Rectal smooth muscle tissue (tissue), 1 donor: Measurements from ENCODE around the gene EXOC4.

Source experiments
- H3K27ac ChIP-seq: one replicate; pipeline ENCODE4 v1.7.0; 2013; ENCODE audit warnings: low read depth, low read length, inconsistent platforms
- H3K27me3 ChIP-seq: one replicate; pipeline ENCODE4 v1.7.0; 2013; ENCODE audit warnings: low read length; ENCODE audit not compliant: control insufficient read depth, insufficient read depth
- H3K36me3 ChIP-seq: one replicate; pipeline ENCODE4 v1.7.0; 2013; ENCODE audit warnings: low read length; ENCODE audit not compliant: control insufficient read depth, insufficient read depth
- H3K4me1 ChIP-seq: one replicate; pipeline ENCODE4 v1.7.0; 2013; ENCODE audit warnings: low read length; ENCODE audit not compliant: control insufficient read depth, insufficient read depth
- H3K4me3 ChIP-seq: one replicate; pipeline ENCODE4 v1.7.0; 2013; ENCODE audit warnings: low read length
- H3K9ac ChIP-seq: one replicate; pipeline ENCODE4 v1.7.0; 2013; ENCODE audit warnings: low read length

The EXOC4 gene

DNA sequence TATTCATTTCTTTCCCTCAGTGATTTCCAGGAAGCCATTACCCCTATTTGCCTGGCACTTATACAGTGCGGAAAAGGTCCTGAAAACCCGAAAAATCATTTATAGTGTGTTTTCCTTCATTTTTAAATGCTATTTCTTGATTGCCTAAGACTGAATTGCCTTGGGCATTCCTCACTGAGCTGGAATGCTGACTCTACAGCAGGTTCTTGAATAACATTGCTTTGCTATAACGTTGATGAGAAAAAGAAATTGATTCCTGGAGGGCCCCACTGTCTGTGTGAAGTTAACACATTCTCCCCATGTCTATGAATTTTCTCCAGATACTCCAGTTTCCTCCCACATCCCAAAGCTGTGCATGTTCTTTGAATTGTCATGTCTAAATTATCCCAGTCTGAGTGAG, 308.5 kb downstream of the EXOC4 start:
- Histone ChIP-seq H3K27ac (no peak overlapping the region), H3K36me3 (no peaks in the 10 kb centered on the region), H3K27me3 (no peaks in the 10 kb centered on the region), H3K9ac (no peak overlapping the region), H3K4me3 (no peak overlapping the region), H3K4me1 (no peaks in the 10 kb centered on the region)

DNA sequence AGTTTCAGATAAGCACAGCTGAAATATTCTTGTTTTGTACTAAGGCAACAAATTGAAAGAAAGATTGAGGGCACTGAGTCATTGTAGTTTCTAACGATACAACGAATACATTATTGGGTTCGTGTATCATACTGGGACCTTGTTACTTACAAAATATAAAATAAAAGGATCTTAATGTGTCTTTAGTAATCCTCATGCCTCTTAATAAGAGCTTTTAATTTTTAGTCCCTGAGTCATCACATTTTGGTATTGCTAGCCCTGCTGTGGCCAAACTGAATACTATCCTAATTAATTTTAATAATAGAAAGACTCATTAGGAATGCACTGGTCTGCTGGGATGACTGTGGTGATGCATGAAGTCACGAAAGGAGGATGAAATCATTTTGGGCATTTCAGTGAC, 309.7 kb downstream of the EXOC4 start:
- no peak overlapping the region for H3K4me3 ChIP-seq
- H3K27me3 ChIP-seq, result no peaks in the 10 kb centered on the region
- no peaks in the 10 kb centered on the region for H3K36me3 ChIP-seq
- no peak overlapping the region for H3K9ac ChIP-seq
- H3K27ac ChIP-seq, result no peak overlapping the region
- no peaks in the 10 kb centered on the region for H3K4me1 ChIP-seq

DNA sequence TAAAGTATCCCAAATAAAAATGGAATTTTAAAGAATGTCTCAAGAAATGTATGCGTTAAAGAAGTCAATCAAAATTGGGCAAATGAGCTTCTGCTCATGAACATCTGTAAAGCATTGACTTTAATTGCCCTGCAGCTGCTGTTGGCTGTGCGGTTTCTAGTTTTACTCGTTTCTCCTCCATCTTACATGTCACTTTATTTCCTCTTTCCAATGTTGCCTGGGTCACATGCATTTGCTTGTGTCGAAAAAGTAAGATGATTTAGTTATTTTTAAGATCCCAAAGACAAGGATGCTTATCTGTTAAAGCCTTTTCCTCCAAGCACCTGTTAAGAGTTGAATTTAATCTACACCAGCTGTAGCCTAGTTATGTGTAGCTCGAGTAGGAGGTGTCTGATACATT, 310.4 kb downstream of the EXOC4 start:
- no peaks in the 10 kb centered on the region for H3K36me3 ChIP-seq
- H3K9ac ChIP-seq, result no peak overlapping the region
- no peak overlapping the region for H3K27ac ChIP-seq
- no peaks in the 10 kb centered on the region for H3K4me1 ChIP-seq
- no peak overlapping the region for H3K4me3 ChIP-seq
- H3K27me3 ChIP-seq, result no peaks in the 10 kb centered on the region

DNA sequence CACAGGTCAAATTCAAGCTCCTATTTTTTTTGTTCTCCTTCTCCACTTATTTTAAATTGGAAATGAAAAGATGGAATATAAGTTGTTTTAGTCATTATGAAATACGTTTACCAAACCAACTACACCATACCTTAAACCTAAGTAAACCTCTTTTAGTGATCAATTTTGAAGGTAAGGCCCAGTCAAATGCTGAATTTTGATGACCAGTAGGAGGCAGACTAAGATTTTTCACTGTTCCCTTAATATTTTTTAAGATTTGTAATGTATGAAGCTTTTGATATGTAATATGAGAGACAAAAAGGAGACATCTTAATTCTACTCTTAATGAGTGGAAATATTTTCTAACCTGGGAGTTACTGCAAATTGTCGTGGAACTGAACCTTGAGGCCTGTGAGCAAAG, 311.6 kb downstream of the EXOC4 start:
- Histone ChIP-seq H3K4me3 (no peak overlapping the region), H3K36me3 (no peaks in the 10 kb centered on the region), H3K9ac (no peak overlapping the region), H3K27ac (no peak overlapping the region), H3K4me1 (no peaks in the 10 kb centered on the region), H3K27me3 (no peaks in the 10 kb centered on the region)

DNA sequence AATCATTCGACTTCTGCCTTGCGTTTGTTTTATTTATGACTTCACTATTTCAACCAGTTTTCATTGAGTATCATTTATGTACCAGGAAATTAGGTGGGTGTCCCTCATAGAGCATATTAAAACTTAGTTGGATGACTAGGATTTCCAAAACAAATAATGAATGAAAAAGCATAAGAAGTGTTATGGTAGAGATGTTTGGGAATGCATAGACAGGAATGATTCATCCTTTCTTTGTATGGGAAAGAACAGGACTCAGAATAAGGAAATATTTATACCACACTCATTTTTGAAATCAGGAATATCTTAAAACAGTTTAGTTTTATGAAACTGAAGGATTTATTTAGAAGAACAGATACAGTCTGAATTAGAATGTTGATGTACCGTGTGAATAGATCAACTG, 315.7 kb downstream of the EXOC4 start:
- H3K4me3 ChIP-seq, result no peak overlapping the region
- no peak overlapping the region for H3K9ac ChIP-seq
- H3K27me3 ChIP-seq, result no peaks in the 10 kb centered on the region
- H3K27ac ChIP-seq, result no peak overlapping the region
- H3K36me3 ChIP-seq, result no peaks in the 10 kb centered on the region
- H3K4me1 ChIP-seq, result no peaks in the 10 kb centered on the region

DNA sequence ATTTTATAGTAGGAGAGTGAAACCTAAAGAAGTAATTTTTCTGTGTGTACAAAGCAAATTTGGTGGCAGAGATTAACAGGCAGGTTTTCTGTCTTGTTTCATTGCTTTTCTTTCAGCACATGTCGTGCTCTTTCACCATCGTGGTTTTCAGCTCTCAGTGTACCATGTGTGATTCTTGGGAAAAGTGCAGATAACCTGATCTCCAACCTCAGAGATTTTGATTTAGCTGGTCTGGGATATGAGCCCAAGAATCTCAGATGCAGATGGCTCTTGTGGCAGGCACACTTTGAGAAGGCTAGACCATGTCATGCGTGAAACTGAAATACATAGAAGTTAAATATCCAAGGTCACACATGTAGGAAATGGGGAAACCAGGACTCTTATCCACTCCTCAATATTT, 317.4 kb downstream of the EXOC4 start:
- Histone ChIP-seq H3K9ac (no peak overlapping the region), H3K27ac (no peak overlapping the region), H3K4me3 (no peak overlapping the region), H3K4me1 (no peaks in the 10 kb centered on the region), H3K36me3 (no peaks in the 10 kb centered on the region), H3K27me3 (no peaks in the 10 kb centered on the region)

DNA sequence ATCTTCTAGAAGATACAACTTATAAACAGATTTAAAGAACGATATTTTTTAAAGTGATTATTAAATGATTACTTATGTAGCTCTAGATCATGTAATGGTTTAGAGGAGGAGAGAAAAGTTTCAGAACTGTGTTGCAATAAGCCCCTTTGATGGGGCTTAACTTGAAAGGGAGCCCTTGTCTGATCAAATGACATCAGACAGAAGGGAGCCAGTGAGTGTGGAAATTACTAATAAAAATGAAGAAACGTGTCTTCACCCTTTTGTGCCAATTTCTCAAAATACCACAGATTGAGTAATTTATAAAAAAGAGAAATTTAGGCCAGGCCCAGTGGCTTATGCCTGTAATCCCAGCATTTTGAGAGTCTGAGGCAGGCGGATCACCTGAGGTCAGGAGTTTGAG, 318.2 kb downstream of the EXOC4 start:
- no peak overlapping the region for H3K27ac ChIP-seq
- H3K4me3 ChIP-seq, result no peak overlapping the region
- H3K9ac ChIP-seq, result no peak overlapping the region
- no peaks in the 10 kb centered on the region for H3K27me3 ChIP-seq
- H3K36me3 ChIP-seq, result no peaks in the 10 kb centered on the region
- no peaks in the 10 kb centered on the region for H3K4me1 ChIP-seq

DNA sequence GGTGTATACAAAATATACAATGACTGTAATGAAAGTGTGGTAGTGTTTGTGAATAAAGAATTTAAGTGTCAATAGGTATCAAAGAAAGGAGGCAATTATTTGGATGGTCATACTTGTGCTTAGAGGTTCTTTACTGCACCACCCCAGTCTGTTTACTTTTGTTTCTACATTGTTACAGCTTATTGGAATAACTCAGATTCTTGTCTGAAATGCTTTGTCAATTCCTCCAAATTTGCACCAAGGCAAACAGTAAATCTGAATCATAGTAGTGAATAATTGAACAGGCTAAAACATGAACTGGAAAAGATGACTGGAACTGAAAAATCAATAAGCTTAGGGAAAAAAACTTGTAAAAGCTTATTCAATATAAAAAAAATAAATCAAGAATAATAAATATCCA, 319.2 kb downstream of the EXOC4 start:
- H3K4me1 ChIP-seq, result no peaks in the 10 kb centered on the region
- H3K27me3 ChIP-seq, result no peaks in the 10 kb centered on the region
- no peak overlapping the region for H3K27ac ChIP-seq
- H3K9ac ChIP-seq, result no peak overlapping the region
- no peak overlapping the region for H3K4me3 ChIP-seq
- no peaks in the 10 kb centered on the region for H3K36me3 ChIP-seq

DNA sequence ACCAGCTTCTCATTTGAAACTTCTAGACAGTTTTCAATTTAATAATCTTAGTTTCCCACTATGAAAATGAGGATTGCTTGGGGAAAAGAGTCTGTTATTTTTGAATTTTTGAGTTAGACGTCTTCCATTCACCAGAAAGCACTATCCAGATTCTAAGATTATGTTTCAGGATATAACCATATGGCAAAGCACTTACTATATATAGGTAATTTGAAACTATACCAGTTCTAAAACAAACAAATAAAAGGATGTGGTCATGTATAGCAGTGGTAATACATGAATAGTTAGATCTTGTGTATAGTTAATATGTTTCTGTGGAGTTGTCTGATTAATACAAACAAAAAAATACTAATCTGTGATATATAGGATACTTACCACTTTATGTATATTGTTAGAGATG, 320.0 kb downstream of the EXOC4 start:
- Histone ChIP-seq H3K27ac (no peak overlapping the region), H3K4me3 (no peak overlapping the region), H3K36me3 (no peaks in the 10 kb centered on the region), H3K4me1 (no peaks in the 10 kb centered on the region), H3K9ac (no peak overlapping the region), H3K27me3 (no peaks in the 10 kb centered on the region)

DNA sequence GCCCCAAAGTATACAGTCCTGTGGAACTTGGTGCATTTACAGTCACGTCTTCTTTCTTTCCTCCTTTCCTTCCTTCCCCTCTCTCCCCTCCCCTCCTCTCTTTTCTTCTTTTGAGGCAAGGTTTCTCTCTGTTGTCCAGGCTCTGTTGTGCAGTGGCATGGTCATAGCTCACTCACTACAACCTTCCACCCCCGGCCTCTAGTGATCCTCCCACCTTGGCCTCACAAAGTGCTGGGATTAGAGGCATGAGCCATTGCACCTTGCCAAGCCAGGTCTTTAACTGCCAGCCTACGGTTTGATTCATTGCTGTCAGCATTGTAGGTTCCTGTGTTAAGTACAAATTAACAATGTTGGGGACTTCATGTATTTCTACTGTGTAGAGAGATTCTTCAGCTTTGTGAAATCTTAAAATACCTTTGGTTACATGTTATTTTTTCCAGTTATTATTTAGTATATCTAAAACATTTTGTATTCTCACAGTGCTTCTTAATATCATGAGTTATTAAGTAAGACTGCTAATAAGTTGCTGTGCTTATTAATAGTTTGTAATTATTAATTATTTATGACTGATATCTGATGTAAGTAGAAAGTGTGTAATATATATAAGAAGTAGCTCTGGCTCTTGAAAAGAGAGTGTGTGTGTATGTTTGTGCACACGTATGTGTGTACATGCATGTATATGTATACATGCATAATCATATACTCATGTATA, 320.8 kb downstream of the EXOC4 start:
- Histone ChIP-seq H3K27ac (no peak overlapping the region), H3K27me3 (no peaks in the 10 kb centered on the region), H3K4me3 (no peak overlapping the region), H3K36me3 (no peaks in the 10 kb centered on the region), H3K4me1 (no peaks in the 10 kb centered on the region), H3K9ac (no peak overlapping the region)

DNA sequence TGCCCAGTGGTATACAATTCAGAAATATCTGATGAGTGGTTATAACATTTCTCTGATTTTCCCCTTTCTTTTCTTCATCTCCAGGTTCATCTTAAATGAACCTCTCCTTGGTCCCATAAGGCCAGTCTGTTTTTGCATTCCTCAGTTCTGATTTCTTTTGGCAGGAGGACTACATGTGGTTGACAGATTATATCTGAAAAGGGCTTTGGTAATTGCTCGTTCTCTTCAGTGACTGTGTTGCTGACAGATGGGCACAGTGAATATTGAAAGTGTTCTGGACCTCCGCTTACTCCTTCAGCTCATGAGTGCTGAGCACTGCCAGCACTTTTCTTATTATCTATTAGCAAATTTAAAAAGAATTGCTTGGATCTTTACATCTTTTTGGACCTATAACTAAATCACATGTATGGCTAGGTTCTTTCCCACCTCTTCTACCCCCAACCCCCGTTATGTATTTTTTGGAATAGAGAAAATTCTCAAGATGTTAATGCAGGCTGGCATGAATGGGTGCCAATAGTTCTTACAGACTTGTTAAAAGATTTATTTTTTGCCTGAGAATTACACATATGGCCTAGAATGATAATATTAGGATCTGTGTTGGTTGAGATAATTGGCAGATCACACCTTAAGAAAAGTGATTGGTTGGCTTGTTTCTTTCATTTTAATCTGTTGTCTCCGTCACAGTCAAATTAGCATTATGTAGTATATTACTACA, 323.0 kb downstream of the EXOC4 start:
- Histone ChIP-seq H3K36me3 (no peaks in the 10 kb centered on the region), H3K4me1 (no peaks in the 10 kb centered on the region), H3K4me3 (no peak overlapping the region), H3K27me3 (no peaks in the 10 kb centered on the region), H3K27ac (no peak overlapping the region), H3K9ac (no peak overlapping the region)

DNA sequence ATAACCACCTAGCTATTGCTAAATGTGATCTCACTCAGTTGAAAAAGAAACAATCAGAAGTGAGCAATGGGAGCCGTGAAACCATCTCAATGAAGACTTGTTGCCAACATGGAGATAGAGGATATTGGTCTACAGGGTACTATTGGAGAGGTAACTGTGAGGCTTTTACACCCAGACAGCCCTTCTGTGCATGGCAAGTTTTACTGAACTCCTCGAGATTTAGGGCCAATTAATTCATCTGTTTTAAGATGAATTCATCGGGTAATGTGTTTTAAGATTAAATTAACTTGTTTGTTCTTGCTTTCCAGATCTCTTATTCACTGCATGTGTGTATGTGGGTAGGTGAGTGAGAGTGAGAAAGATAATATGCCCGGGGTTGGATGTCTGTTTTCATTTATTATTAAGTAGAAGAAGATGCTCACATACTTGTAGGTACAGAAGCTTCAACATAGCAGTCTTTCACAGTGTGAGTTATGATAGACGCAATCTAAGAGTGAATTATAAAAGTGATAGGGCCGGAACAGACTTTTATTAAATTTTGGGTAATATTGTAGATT, 323.8 kb downstream of the EXOC4 start:
- H3K36me3 ChIP-seq, result no peaks in the 10 kb centered on the region
- no peak overlapping the region for H3K4me3 ChIP-seq
- no peaks in the 10 kb centered on the region for H3K27me3 ChIP-seq

More for the DNA sequence above, 323.8 kb downstream of the EXOC4 start:
- Histone ChIP-seq H3K9ac (no peak overlapping the region), H3K27ac (no peak overlapping the region), H3K4me1 (no peaks in the 10 kb centered on the region)
